HEK293 (cell line): ENCODE data around the gene GJA9.

ENCODE experiments used
- GLI4 ChIP-seq: fragments of 450-650 bp; formaldehyde crosslinking; IDR thresholded peaks from 2 replicates; pipeline ENCODE4 v1.5.1; 2016; ENCODE audit warnings: missing biosample characterization, missing genetic modification characterization
- IKZF3 ChIP-seq: fragments of 450-650 bp; IDR thresholded peaks from 2 replicates; pipeline ENCODE4 v1.5.0; 2018; ENCODE audit warnings: missing biosample characterization, mild to moderate bottlenecking, missing genetic modification characterization, moderate library complexity
- KLF7 ChIP-seq: fragments of 450-650 bp; formaldehyde crosslinking; IDR thresholded peaks from 2 replicates; pipeline ENCODE4 v1.5.1; 2016; ENCODE audit warnings: missing biosample characterization, missing genetic modification characterization, borderline replicate concordance
- KLF8 ChIP-seq: fragments of 450-650 bp; formaldehyde crosslinking; IDR thresholded peaks from 2 replicates; pipeline ENCODE4 v1.5.1; 2016; ENCODE audit warnings: missing biosample characterization, missing genetic modification characterization
- OSR2 ChIP-seq: fragments of 450-650 bp; formaldehyde crosslinking; IDR thresholded peaks from 2 replicates; pipeline ENCODE4 v1.5.1; 2016; ENCODE audit warnings: missing biosample characterization, missing genetic modification characterization
- SCRT1 ChIP-seq: fragments of 450-650 bp; formaldehyde crosslinking; IDR thresholded peaks from 2 replicates; pipeline ENCODE4 v1.5.1; 2016; ENCODE audit warnings: missing biosample characterization, missing genetic modification characterization, borderline replicate concordance
- YY2 ChIP-seq: fragments of 450-650 bp; formaldehyde crosslinking; IDR thresholded peaks from 2 replicates; pipeline ENCODE4 v1.5.1; 2016; ENCODE audit warnings: missing biosample characterization, missing genetic modification characterization
- ZNF133 ChIP-seq: fragments of 450-650 bp; formaldehyde crosslinking; IDR thresholded peaks from 2 replicates; pipeline ENCODE4 v1.5.1; 2016; ENCODE audit warnings: missing biosample characterization, missing genetic modification characterization
- ZNF174 ChIP-seq: fragments of 450-650 bp; formaldehyde crosslinking; IDR thresholded peaks from 2 replicates; pipeline ENCODE4 v1.5.0; 2017; ENCODE audit warnings: missing biosample characterization, mild to moderate bottlenecking, missing genetic modification characterization
- ZNF23 ChIP-seq: fragments of 450-650 bp; formaldehyde crosslinking; IDR thresholded peaks from 2 replicates; pipeline ENCODE4 v1.5.1; 2016; ENCODE audit warnings: missing biosample characterization, missing genetic modification characterization, borderline replicate concordance
- ZNF274 ChIP-seq, 2 experiments: fragments of 200-500 bp in 1 of 2; fragments of 450-650 bp in 1 of 2; sonication (Bioruptor generic) in 1 of 2; formaldehyde crosslinking in 1 of 2; IDR thresholded peaks; 2 replicates each; pipeline versions ENCODE4 v1.5.1 to v1.6.1; 2014 to 2016; ENCODE audit warnings: borderline replicate concordance in 1 of 2, inconsistent platforms in 1 of 2, low read length in 1 of 2, missing biosample characterization in 1 of 2, missing genetic modification characterization in 1 of 2
- ZNF37A ChIP-seq: fragments of 450-650 bp; IDR thresholded peaks from 2 replicates; pipeline ENCODE4 v1.5.1; 2018; ENCODE audit warnings: missing biosample characterization, missing genetic modification characterization
- ZNF391 ChIP-seq: fragments of 450-650 bp; formaldehyde crosslinking; IDR thresholded peaks from 2 replicates; pipeline ENCODE4 v1.5.1; 2016; ENCODE audit warnings: low read depth, missing biosample characterization, missing genetic modification characterization, borderline replicate concordance
- ZNF416 ChIP-seq: fragments of 450-650 bp; formaldehyde crosslinking; IDR thresholded peaks from 2 replicates; pipeline ENCODE4 v1.5.1; 2016; ENCODE audit warnings: missing biosample characterization, missing genetic modification characterization
- ZNF433 ChIP-seq: fragments of 450-650 bp; formaldehyde crosslinking; IDR thresholded peaks from 2 replicates; pipeline ENCODE4 v1.5.1; 2016; ENCODE audit warnings: missing biosample characterization, missing genetic modification characterization, low read depth
- ZNF48 ChIP-seq: fragments of 450-650 bp; formaldehyde crosslinking; IDR thresholded peaks from 2 replicates; pipeline ENCODE4 v1.5.1; 2016; ENCODE audit warnings: missing biosample characterization, missing genetic modification characterization
- ZNF549 ChIP-seq: fragments of 450-650 bp; IDR thresholded peaks from 2 replicates; pipeline ENCODE4 v1.5.1; 2018; ENCODE audit warnings: missing biosample characterization, missing genetic modification characterization, mild to moderate bottlenecking, inconsistent platforms, moderate library complexity
- ZNF610 ChIP-seq: fragments of 450-650 bp; formaldehyde crosslinking; IDR thresholded peaks from 2 replicates; pipeline ENCODE4 v1.5.1; 2016; ENCODE audit warnings: missing biosample characterization, missing genetic modification characterization, borderline replicate concordance
- ZNF624 ChIP-seq: fragments of 450-650 bp; formaldehyde crosslinking; IDR thresholded peaks from 2 replicates; pipeline ENCODE4 v1.5.1; 2017; ENCODE audit warnings: missing biosample characterization, missing genetic modification characterization
- ZNF660 ChIP-seq: fragments of 450-650 bp; IDR thresholded peaks from 2 replicates; pipeline ENCODE4 v1.5.1; 2018; ENCODE audit warnings: missing biosample characterization, mild to moderate bottlenecking, missing genetic modification characterization
- ZNF747 ChIP-seq: fragments of 450-650 bp; formaldehyde crosslinking; IDR thresholded peaks from 2 replicates; pipeline ENCODE4 v1.5.1; 2016; ENCODE audit warnings: missing biosample characterization, missing genetic modification characterization
- ZNF843 ChIP-seq: fragments of 450-650 bp; formaldehyde crosslinking; IDR thresholded peaks from 2 replicates; pipeline ENCODE4 v1.5.1; 2016; ENCODE audit warnings: missing biosample characterization, missing genetic modification characterization
- TF ChIP-seq, protein P1 (sequence below): fragments of 450-650 bp; formaldehyde crosslinking; IDR thresholded peaks from 2 replicates; pipeline ENCODE4 v1.5.1; 2017; ENCODE audit warnings: missing biosample characterization, missing genetic modification characterization
- TF ChIP-seq, protein P2 (sequence below): fragments of 450-650 bp; formaldehyde crosslinking; IDR thresholded peaks from 2 replicates; pipeline ENCODE4 v1.5.1; 2016; ENCODE audit warnings: missing biosample characterization, missing genetic modification characterization, borderline replicate concordance
- TF ChIP-seq, protein P3 (sequence below): fragments of 450-650 bp; formaldehyde crosslinking; IDR thresholded peaks from 2 replicates; pipeline ENCODE4 v1.5.1; 2016; ENCODE audit warnings: missing biosample characterization, missing genetic modification characterization
- TF ChIP-seq, protein P4 (sequence below): fragments of 450-650 bp; formaldehyde crosslinking; IDR thresholded peaks from 2 replicates; pipeline ENCODE4 v1.5.1; 2016; ENCODE audit warnings: missing biosample characterization, missing genetic modification characterization
- TF ChIP-seq, protein P5 (sequence below): fragments of 450-650 bp; formaldehyde crosslinking; IDR thresholded peaks from 2 replicates; pipeline ENCODE4 v1.5.1; 2016; ENCODE audit warnings: missing biosample characterization, missing genetic modification characterization
- TF ChIP-seq, protein P6 (sequence below): fragments of 450-650 bp; formaldehyde crosslinking; optimal IDR thresholded peaks from 2 replicates; pipeline ENCODE3; 2016; ENCODE audit warnings: missing biosample characterization, mild to moderate bottlenecking, missing genetic modification characterization
- TF ChIP-seq, protein P7 (sequence below): fragments of 450-650 bp; formaldehyde crosslinking; IDR thresholded peaks from 2 replicates; pipeline ENCODE4 v1.5.1; 2017; ENCODE audit warnings: missing biosample characterization, missing genetic modification characterization

Gene GJA9

DNA sequence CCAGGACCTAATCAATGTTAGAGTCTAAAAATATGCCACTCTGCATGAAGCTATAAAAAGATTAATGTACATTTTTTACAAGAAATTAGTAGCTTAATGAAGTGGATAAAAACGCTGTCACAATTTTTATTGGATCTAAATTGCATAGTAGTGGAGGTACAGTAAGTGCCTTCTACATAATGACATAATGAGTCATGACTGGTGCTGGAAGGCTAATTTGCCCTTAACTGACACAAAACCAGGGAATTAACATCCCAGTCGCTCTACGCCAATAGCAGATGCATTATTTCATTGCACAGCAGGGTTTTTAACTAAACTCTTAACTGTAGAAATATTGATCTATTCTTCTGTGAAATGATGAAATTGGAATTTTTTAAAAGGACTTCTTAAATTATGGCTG lies 55.1 kb downstream of the GJA9 start (continued):
- TF ChIP-seq YY2 (tag by site-specific recombination) (no peak), ZNF391 (no peak), ZNF747 (tag by site-specific recombination) (no peak), ZNF274 (IDR thresholded peaks at IDR 0.05; ENCODE audit: low read length) (no peak), ZNF274 (tag by site-specific recombination; IDR thresholded peaks at IDR 0.05; ENCODE audit: borderline replicate concordance) (no peak), ZNF416 (tag by site-specific recombination) (no peak), OSR2 (tag by site-specific recombination) (peak; percentile 86), ZNF133 (tag by site-specific recombination) (no peak), KLF7 (tag by site-specific recombination) (no peak), IKZF3 (0 out of 2 replicates have a peak, but pooled peaks have one; percentile 14), SCRT1 (tag by site-specific recombination) (no peak), ZNF48 (tag by site-specific recombination) (no peak), ZNF549 (no peak), GLI4 (tag by site-specific recombination) (no peak), ZNF660 (tag by site-specific recombination) (0 out of 2 replicates have a peak, but pooled peaks have one; percentile 17), ZNF174 (tag by site-specific recombination) (no peak), ZNF23 (tag by site-specific recombination) (no peak), ZNF624 (tag by site-specific recombination) (no peak), ZNF610 (tag by site-specific recombination) (no peak), ZNF433 (no peak), ZNF37A (no peak), KLF8 (no peak), ZNF843 (tag by site-specific recombination) (peak; percentile 43; the same call in 1 of the 2 replicates)
- TF ChIP-seq, protein P1, sequence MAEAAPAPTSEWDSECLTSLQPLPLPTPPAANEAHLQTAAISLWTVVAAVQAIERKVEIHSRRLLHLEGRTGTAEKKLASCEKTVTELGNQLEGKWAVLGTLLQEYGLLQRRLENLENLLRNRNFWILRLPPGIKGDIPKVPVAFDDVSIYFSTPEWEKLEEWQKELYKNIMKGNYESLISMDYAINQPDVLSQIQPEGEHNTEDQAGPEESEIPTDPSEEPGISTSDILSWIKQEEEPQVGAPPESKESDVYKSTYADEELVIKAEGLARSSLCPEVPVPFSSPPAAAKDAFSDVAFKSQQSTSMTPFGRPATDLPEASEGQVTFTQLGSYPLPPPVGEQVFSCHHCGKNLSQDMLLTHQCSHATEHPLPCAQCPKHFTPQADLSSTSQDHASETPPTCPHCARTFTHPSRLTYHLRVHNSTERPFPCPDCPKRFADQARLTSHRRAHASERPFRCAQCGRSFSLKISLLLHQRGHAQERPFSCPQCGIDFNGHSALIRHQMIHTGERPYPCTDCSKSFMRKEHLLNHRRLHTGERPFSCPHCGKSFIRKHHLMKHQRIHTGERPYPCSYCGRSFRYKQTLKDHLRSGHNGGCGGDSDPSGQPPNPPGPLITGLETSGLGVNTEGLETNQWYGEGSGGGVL (tag by site-specific recombination), result no peak
- TF ChIP-seq, protein P2, sequence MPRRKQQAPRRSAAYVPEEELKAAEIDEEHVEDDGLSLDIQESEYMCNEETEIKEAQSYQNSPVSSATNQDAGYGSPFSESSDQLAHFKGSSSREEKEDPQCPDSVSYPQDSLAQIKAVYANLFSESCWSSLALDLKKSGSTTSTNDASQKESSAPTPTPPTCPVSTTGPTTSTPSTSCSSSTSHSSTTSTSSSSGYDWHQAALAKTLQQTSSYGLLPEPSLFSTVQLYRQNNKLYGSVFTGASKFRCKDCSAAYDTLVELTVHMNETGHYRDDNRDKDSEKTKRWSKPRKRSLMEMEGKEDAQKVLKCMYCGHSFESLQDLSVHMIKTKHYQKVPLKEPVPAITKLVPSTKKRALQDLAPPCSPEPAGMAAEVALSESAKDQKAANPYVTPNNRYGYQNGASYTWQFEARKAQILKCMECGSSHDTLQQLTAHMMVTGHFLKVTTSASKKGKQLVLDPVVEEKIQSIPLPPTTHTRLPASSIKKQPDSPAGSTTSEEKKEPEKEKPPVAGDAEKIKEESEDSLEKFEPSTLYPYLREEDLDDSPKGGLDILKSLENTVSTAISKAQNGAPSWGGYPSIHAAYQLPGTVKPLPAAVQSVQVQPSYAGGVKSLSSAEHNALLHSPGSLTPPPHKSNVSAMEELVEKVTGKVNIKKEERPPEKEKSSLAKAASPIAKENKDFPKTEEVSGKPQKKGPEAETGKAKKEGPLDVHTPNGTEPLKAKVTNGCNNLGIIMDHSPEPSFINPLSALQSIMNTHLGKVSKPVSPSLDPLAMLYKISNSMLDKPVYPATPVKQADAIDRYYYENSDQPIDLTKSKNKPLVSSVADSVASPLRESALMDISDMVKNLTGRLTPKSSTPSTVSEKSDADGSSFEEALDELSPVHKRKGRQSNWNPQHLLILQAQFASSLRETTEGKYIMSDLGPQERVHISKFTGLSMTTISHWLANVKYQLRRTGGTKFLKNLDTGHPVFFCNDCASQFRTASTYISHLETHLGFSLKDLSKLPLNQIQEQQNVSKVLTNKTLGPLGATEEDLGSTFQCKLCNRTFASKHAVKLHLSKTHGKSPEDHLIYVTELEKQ, result peak; percentile 75
- TF ChIP-seq, protein P3, sequence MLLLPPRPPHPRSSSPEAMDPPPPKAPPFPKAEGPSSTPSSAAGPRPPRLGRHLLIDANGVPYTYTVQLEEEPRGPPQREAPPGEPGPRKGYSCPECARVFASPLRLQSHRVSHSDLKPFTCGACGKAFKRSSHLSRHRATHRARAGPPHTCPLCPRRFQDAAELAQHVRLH (tag by site-specific recombination), result no peak
- TF ChIP-seq, protein P4, sequence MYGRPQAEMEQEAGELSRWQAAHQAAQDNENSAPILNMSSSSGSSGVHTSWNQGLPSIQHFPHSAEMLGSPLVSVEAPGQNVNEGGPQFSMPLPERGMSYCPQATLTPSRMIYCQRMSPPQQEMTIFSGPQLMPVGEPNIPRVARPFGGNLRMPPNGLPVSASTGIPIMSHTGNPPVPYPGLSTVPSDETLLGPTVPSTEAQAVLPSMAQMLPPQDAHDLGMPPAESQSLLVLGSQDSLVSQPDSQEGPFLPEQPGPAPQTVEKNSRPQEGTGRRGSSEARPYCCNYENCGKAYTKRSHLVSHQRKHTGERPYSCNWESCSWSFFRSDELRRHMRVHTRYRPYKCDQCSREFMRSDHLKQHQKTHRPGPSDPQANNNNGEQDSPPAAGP, result no peak
- TF ChIP-seq, protein P5, sequence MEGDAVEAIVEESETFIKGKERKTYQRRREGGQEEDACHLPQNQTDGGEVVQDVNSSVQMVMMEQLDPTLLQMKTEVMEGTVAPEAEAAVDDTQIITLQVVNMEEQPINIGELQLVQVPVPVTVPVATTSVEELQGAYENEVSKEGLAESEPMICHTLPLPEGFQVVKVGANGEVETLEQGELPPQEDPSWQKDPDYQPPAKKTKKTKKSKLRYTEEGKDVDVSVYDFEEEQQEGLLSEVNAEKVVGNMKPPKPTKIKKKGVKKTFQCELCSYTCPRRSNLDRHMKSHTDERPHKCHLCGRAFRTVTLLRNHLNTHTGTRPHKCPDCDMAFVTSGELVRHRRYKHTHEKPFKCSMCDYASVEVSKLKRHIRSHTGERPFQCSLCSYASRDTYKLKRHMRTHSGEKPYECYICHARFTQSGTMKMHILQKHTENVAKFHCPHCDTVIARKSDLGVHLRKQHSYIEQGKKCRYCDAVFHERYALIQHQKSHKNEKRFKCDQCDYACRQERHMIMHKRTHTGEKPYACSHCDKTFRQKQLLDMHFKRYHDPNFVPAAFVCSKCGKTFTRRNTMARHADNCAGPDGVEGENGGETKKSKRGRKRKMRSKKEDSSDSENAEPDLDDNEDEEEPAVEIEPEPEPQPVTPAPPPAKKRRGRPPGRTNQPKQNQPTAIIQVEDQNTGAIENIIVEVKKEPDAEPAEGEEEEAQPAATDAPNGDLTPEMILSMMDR (tag by site-specific recombination), result no peak
- TF ChIP-seq, protein P6, sequence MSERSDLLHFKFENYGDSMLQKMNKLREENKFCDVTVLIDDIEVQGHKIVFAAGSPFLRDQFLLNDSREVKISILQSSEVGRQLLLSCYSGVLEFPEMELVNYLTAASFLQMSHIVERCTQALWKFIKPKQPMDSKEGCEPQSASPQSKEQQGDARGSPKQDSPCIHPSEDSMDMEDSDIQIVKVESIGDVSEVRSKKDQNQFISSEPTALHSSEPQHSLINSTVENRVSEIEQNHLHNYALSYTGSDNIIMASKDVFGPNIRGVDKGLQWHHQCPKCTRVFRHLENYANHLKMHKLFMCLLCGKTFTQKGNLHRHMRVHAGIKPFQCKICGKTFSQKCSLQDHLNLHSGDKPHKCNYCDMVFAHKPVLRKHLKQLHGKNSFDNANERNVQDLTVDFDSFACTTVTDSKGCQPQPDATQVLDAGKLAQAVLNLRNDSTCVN (tag by site-specific recombination), result no peak
- TF ChIP-seq, protein P7, sequence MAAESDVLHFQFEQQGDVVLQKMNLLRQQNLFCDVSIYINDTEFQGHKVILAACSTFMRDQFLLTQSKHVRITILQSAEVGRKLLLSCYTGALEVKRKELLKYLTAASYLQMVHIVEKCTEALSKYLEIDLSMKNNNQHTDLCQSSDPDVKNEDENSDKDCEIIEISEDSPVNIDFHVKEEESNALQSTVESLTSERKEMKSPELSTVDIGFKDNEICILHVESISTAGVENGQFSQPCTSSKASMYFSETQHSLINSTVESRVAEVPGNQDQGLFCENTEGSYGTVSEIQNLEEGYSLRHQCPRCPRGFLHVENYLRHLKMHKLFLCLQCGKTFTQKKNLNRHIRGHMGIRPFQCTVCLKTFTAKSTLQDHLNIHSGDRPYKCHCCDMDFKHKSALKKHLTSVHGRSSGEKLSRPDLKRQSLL (tag by site-specific recombination), result no peak
